GM21367 (cell line): ENCODE measurements around the gene KIF16B.
"Not testable (repeated sequence)": the region's sequence is repeated elsewhere in the genome, so short reads cannot be mapped to it uniquely, and the experiment has no call there.

ENCODE experiments used
- ATAC-seq: cut with Tn5 transposase; IDR thresholded peaks from one replicate; pipeline ENCODE4 v1.9.1; 2021; ENCODE audit not compliant: unreplicated experiment

The KIF16B gene

GRCh38 chr20:16596404-16596803, 23.2 kb upstream of the KIF16B start:
- not testable (repeated sequence) for ATAC-seq

- no peak for ATAC-seq
Measured at GRCh38 chr20:16595376-16595775, 22.1 kb upstream of the KIF16B start.

GRCh38 chr20:16590041-16590633, 16.9 kb upstream of the KIF16B start:
- no peak for ATAC-seq

- ATAC-seq, result no peak
Measured at GRCh38 chr20:16589623-16590022, 16.4 kb upstream of the KIF16B start.

- ATAC-seq, result no peak
Measured at GRCh38 chr20:16588241-16588640, 15.0 kb upstream of the KIF16B start.

DNA sequence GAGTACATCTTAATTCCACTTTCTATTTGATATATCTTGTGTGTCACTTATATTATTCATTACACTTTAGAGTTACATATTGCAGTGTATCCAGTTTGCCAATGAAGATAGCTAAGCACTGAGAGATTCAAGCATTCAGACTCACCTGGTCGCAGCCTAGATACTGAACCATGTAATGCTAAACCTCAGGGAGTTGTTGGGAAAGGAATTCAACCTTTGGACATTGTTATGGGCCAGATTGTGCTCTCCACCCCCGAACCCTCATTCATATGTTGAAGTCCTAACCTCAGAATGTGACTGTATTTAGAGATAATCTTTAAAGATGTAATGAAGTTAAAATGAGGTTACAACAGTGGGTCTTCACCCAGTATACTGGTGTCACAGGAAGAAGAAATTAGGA, 13.8 kb upstream of the KIF16B start:
- ATAC-seq, result no peak

DNA sequence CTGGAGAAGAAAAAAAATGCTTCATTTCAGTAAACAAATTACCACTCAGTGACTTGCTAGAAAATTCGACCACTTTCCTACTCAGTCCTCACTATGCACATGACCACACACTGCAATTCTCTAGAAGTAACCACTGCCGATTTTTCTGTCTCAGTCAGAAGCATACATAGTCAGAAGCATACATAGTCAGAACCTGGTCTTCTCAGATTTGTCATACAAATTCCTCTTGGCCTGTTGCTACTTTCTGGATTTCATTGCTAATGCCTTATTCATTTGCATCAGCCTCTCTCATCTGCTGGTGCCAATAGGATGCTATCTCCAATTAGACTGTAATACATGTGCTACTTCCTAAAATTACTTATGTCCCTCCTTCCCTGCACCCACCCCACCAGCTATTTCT, 10.2 kb upstream of the KIF16B start:
- ATAC-seq, result no peak

DNA sequence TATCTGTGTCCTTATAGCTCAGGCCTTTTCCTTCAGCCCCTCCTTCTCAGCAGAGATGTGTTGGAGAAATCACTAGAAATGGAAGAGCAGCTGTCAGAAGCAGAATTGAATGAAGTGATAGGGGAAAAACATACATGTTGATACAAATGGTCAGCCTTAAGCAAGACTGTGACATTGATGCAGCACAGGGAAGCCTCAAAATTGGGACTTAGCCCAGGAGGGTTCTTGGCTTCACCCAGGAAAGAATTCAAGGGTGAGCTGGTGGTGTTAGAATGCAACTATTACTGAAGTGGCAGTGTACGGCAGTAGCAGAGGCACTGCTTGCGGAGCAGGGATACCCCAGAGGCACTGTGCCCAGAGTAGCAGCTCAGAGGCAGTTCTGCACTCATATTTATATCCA, 8.0 kb upstream of the KIF16B start:
- no peak for ATAC-seq

DNA sequence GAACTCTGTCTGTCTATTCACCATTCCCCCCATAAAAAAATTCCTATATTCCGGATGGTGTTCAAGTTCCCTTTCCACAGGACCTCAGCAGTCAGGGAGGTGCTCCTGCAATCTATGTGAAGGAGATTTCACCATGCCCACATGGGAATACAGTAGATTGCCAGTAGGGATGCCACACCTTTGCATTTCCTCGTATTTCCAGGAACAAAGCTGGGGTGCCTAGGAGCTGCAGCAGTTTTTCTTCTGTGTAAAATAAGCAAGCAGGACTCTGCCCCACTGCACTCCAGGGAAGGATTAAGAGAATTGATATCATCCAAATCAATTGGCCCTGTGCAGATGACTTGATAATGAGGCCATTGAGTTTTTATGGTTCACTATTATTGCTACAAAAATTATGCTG, 7.4 kb upstream of the KIF16B start:
- ATAC-seq, result no peak

DNA sequence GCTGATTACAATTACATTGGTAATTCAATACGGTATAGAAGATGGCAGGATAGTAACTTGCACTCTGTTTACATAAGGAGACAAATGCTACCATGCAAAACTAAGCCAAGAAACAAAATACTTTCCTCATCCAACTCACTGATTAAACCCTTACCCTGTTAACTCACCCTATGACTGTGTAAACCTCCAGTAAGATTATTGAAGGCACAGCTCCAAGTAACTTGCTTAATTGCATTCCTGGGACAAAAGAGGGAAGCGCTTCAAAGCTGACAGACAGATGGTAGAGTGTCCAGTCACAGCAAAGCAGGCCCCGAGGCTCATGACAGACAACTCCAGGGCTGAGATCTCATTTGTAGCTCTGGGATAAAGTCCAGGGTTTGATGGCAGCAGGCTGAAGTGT, 6.9 kb upstream of the KIF16B start:
- ATAC-seq, result no peak

GRCh38 chr20:16576219-16576618, 3.0 kb upstream of the KIF16B start:
- no peak for ATAC-seq

DNA sequence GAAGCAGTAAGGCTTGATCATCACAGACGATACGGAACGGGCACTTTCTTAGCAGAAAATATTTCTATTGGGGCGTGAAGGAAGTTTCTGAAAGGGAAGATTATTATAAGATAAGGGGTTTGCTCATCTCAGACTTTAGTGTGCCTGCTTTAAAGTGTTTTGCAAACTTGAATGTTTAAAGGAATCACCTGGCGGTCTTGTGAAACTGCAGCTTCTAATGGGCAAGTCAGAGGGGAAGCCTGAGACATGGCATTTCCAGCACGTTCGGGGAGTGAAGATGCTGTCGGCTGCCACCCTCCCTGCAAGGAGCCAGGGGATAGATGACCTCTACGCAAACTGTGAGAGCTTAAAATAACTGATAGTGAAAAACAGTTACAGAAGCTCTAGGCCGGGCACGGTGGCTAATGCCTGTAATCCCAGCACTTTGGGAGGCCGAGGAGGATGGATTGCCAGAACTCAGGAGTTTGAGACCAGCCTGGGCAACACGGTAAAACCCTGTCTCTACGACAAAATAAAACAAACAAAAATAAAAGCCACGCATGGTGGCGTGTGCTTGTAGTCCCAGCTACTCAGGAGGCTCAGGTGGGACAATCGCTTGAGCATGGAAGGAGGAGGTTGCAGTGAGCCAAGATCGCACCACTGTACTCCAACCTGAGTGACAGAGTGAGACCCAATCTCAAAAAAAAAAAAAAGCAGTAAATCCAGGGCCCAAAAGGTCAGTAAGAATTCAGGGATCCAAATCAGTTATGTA, 2.3 kb upstream of the KIF16B start:
- ATAC-seq, result no peak

- peak; percentile 70 for ATAC-seq
Measured at GRCh38 chr20:16574656-16575355, 1.6 kb upstream of the KIF16B start.

GRCh38 chr20:16571333-16571732, 1.9 kb downstream of the KIF16B start:
- ATAC-seq, result no peak

DNA sequence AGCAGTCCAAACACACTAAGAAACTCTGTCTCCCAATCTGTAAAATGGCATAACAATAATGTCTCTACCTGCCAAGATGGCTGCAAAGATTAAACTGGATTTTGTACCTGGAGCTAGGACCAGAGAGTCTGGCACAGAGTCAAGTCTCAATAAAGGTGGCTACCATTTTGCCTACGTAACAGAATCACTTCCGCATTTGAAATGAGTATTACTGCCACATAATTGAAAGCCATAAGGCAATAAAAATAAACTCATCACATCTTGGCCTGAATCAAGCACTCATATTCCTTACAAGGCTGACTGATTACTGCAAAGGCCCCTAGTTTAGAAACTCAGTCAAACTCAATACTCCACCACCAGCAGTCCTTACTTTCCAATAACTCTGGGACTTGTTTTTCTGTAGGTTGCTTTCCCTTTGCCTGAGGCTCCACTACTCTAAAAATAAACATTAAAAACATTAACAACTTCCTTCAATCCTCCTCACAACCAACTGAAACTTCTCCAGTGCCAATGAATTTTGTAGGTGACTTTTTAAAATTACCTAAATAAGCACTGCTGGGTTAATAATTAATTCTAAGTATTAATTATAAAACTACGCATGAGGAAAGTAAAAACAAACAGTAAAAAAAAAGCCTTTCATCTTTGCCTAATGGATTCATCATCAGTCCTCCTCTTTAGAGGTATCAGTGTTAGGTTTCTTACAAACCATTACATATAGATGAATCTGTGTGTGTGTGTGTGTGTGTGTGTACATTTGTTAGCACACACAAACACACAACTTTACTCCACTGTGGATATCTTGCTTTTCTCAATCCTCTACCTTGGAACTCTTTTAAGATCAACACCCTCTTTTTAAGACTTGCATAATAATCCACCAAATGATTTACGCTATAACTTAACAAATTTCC, 3.7 kb downstream of the KIF16B start:
- no peak for ATAC-seq

GRCh38 chr20:16566080-16566479, 7.2 kb downstream of the KIF16B start:
- no peak for ATAC-seq

DNA sequence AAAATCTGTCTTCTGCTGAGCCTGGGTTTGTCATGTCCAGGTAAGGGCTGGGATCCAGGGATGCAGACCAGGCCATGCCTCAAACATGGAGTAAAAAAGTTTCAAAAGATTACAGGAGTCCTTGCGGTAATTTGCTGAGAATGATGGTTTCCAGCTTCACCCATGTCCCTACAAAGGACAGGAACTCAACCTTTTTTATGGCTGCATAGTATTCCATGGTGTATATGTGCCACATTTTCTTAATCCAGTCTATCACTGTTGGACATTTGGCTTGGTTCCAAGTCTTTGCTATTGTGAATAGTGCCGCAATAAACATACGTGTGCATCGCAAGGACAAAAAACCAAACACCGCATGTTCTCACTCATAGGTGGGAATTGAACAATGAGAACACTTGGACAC, 9.2 kb downstream of the KIF16B start:
- ATAC-seq, result not testable (repeated sequence)

GRCh38 chr20:16563066-16563806, 10.0 kb downstream of the KIF16B start:
- no peak for ATAC-seq

DNA sequence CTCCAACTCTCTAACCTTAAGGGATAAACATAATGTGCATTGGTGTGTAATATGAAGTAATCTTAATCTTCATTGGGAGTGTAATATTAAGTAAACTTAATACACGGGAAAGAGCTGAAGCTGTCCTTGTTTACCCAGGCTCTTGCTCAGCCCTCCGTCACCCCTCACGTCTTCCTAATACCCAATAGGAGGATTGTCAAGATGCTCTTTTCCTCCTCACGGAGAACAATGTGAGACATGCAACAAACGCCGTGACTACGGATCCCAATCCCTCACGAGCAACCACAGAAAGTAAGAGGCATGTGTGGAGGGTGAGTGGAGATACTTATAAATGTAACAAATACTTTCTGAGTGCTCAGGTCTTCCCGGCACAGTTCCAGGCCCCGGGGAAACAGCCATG, 11.0 kb downstream of the KIF16B start:
- no peak for ATAC-seq

DNA sequence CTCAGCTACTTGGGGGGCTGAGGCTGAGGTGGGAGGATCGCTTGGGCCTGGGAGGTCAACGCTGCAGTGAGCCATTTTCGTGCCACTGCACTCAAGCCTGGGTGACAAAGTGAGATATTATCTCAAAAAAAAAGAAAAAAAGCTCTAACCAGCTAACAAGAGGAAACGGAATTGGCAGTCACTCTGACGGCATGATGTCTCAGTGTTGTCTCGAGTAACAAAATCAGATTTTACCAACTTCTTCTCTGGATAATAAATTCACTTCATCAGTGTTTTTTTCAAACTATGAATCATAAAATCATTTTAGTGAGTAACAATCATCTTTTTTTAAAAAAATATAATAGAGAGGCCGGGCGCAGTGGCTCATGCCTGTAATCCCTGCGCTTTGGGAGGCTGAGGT, 12.6 kb downstream of the KIF16B start:
- no peak for ATAC-seq

- no peak for ATAC-seq
Measured at GRCh38 chr20:16560216-16560615, 13.0 kb downstream of the KIF16B start.
